Dendritic cell treated with granulocyte-macrophage colony-stimulating factor and Interleukin-4, amounts not matched to agents 40 ng/mL and 50 ng/mL, for 4 days (primary cell): Measurements from ENCODE around the gene OCA2.

Source experiments
- H3K27ac Mint-ChIP-seq: one replicate; pipeline ENCODE4 v1.8.0; 2022; ENCODE audit warnings: mild to moderate bottlenecking, mixed read lengths
- H3K27me3 Mint-ChIP-seq: one replicate; pipeline ENCODE4 v1.8.0; 2022; ENCODE audit warnings: mild to moderate bottlenecking, mixed read lengths
- H3K36me3 Mint-ChIP-seq: one replicate; pipeline ENCODE4 v1.8.0; 2022; ENCODE audit warnings: low read depth, mixed read lengths
- H3K4me1 Mint-ChIP-seq: one replicate; pipeline ENCODE4 v1.8.0; 2022; ENCODE audit warnings: low read depth, mixed read lengths
- H3K4me3 Mint-ChIP-seq: one replicate; pipeline ENCODE4 v1.8.0; 2022; ENCODE audit warnings: mild to moderate bottlenecking, moderate library complexity, mixed read lengths
- H3K9me3 Mint-ChIP-seq: one replicate; pipeline ENCODE4 v1.8.0; 2022; ENCODE audit warnings: mixed read lengths
- intact Hi-C: fragments of 100-400 bp; cut with micrococcal nuclease; formaldehyde crosslinking; loops from one replicate; pipeline ENCODE4 v1.15.0; 2022

Gene OCA2

GRCh38 chr15:28093752-28094535 lies 5.2 kb downstream of the OCA2 start:
- peaks cover 16% of the 10 kb centered on the region for H3K4me1 Mint-ChIP-seq
- peaks cover 23% of the 10 kb centered on the region for H3K9me3 Mint-ChIP-seq
- no peaks in the 10 kb centered on the region for H3K36me3 Mint-ChIP-seq
- H3K27ac Mint-ChIP-seq, result no peak overlapping the region
- H3K4me3 Mint-ChIP-seq, result no peak overlapping the region
- H3K27me3 Mint-ChIP-seq, result peaks cover 86% of the 10 kb centered on the region
- intact Hi-C loops, result no loop called here

GRCh38 chr15:28091313-28091712 lies 7.8 kb downstream of the OCA2 start:
- intact Hi-C loops, result no loop called here
- Mint-ChIP-seq H3K36me3 (no peaks in the 10 kb centered on the region), H3K27ac (no peak overlapping the region), H3K27me3 (peaks cover 72% of the 10 kb centered on the region), H3K4me1 (peaks cover 9% of the 10 kb centered on the region), H3K4me3 (no peak overlapping the region), H3K9me3 (peaks cover 23% of the 10 kb centered on the region)

GRCh38 chr15:28086175-28086703 lies 12.9 kb downstream of the OCA2 start:
- Mint-ChIP-seq H3K27me3 (peaks cover 29% of the 10 kb centered on the region), H3K27ac (no peak overlapping the region), H3K4me3 (no peak overlapping the region), H3K9me3 (peaks cover 23% of the 10 kb centered on the region), H3K4me1 (no peaks in the 10 kb centered on the region), H3K36me3 (no peaks in the 10 kb centered on the region)
- intact Hi-C loops, result no loop called here

- Mint-ChIP-seq H3K4me1 (no peaks in the 10 kb centered on the region), H3K4me3 (no peak overlapping the region), H3K36me3 (no peaks in the 10 kb centered on the region), H3K27me3 (peaks cover 25% of the 10 kb centered on the region), H3K27ac (no peak overlapping the region), H3K9me3 (peaks cover 17% of the 10 kb centered on the region)
- intact Hi-C loops, result no loop called here
These were observed 13.5 kb downstream of the OCA2 start for GRCh38 chr15:28085489-28086174.

GRCh38 chr15:28084547-28084946 lies 14.6 kb downstream of the OCA2 start:
- intact Hi-C loops, result no loop called here
- H3K27ac Mint-ChIP-seq, result no peak overlapping the region
- H3K4me3 Mint-ChIP-seq, result no peak overlapping the region
- peaks cover 16% of the 10 kb centered on the region for H3K27me3 Mint-ChIP-seq
- peaks cover 6% of the 10 kb centered on the region for H3K9me3 Mint-ChIP-seq
- no peaks in the 10 kb centered on the region for H3K36me3 Mint-ChIP-seq
- H3K4me1 Mint-ChIP-seq, result no peaks in the 10 kb centered on the region

GRCh38 chr15:28082891-28083684 lies 16.0 kb downstream of the OCA2 start:
- Mint-ChIP-seq H3K27me3 (peaks cover 11% of the 10 kb centered on the region), H3K27ac (no peak overlapping the region), H3K36me3 (no peaks in the 10 kb centered on the region), H3K9me3 (no peaks in the 10 kb centered on the region), H3K4me3 (no peak overlapping the region), H3K4me1 (no peaks in the 10 kb centered on the region)
- intact Hi-C loops, result no loop called here

- Mint-ChIP-seq H3K9me3 (no peaks in the 10 kb centered on the region), H3K36me3 (no peaks in the 10 kb centered on the region), H3K27ac (no peak overlapping the region), H3K4me1 (no peaks in the 10 kb centered on the region), H3K4me3 (no peak overlapping the region), H3K27me3 (peaks cover 4% of the 10 kb centered on the region)
- intact Hi-C loops, result no loop called here
These were observed 17.5 kb downstream of the OCA2 start for GRCh38 chr15:28081594-28081993.

GRCh38 chr15:28080386-28080785 lies 18.7 kb downstream of the OCA2 start:
- intact Hi-C loops, result no loop called here
- no peak overlapping the region for H3K4me3 Mint-ChIP-seq
- H3K4me1 Mint-ChIP-seq, result no peaks in the 10 kb centered on the region
- H3K36me3 Mint-ChIP-seq, result no peaks in the 10 kb centered on the region
- H3K27me3 Mint-ChIP-seq, result peaks cover 4% of the 10 kb centered on the region
- H3K9me3 Mint-ChIP-seq, result no peaks in the 10 kb centered on the region
- no peak overlapping the region for H3K27ac Mint-ChIP-seq

- Mint-ChIP-seq H3K27me3 (no peaks in the 10 kb centered on the region), H3K4me3 (no peak overlapping the region), H3K9me3 (no peaks in the 10 kb centered on the region), H3K4me1 (no peaks in the 10 kb centered on the region), H3K36me3 (no peaks in the 10 kb centered on the region), H3K27ac (no peak overlapping the region)
- intact Hi-C loops, result no loop called here
These were observed 19.7 kb downstream of the OCA2 start for GRCh38 chr15:28079313-28079969.

- H3K36me3 Mint-ChIP-seq, result no peaks in the 10 kb centered on the region
- no peak overlapping the region for H3K4me3 Mint-ChIP-seq
- intact Hi-C loops, result no loop called here
- no peaks in the 10 kb centered on the region for H3K9me3 Mint-ChIP-seq
- H3K27ac Mint-ChIP-seq, result no peak overlapping the region
- H3K27me3 Mint-ChIP-seq, result no peaks in the 10 kb centered on the region
- H3K4me1 Mint-ChIP-seq, result no peaks in the 10 kb centered on the region
These were observed 20.9 kb downstream of the OCA2 start for GRCh38 chr15:28078191-28078719.

- Mint-ChIP-seq H3K36me3 (no peaks in the 10 kb centered on the region), H3K4me1 (no peaks in the 10 kb centered on the region), H3K27me3 (no peaks in the 10 kb centered on the region), H3K4me3 (no peak overlapping the region), H3K9me3 (no peaks in the 10 kb centered on the region), H3K27ac (no peak overlapping the region)
- intact Hi-C loops, result no loop called here
These were observed 23.5 kb downstream of the OCA2 start for GRCh38 chr15:28075573-28075972.

GRCh38 chr15:28068930-28069329 lies 30.2 kb downstream of the OCA2 start:
- Mint-ChIP-seq H3K36me3 (no peaks in the 10 kb centered on the region), H3K27ac (no peak overlapping the region), H3K4me1 (no peaks in the 10 kb centered on the region), H3K4me3 (no peak overlapping the region), H3K27me3 (peaks cover 2% of the 10 kb centered on the region), H3K9me3 (peaks cover 7% of the 10 kb centered on the region)
- intact Hi-C loops, result no loop called here

GRCh38 chr15:28066231-28066630 lies 32.9 kb downstream of the OCA2 start:
- peaks cover 10% of the 10 kb centered on the region for H3K9me3 Mint-ChIP-seq
- intact Hi-C loops, result no loop called here
- H3K4me3 Mint-ChIP-seq, result no peak overlapping the region
- H3K36me3 Mint-ChIP-seq, result no peaks in the 10 kb centered on the region
- no peaks in the 10 kb centered on the region for H3K4me1 Mint-ChIP-seq
- no peak overlapping the region for H3K27ac Mint-ChIP-seq
- H3K27me3 Mint-ChIP-seq, result peaks cover 2% of the 10 kb centered on the region
